HepG2 (cell line): Measurements from ENCODE around the gene KCTD13. TPM values are rescaled to one million over a fixed set of nuclear protein-coding genes. Genes with fewer than 3 reads are reported as not detected.

Source experiments
- ATAC-seq: fragments of 200-7000 bp; cut with Tn5 transposase; 3 replicates; pipeline ENCODE4 v1.9.1; 2020; ENCODE audit warnings: mild to moderate bottlenecking, moderate library complexity
- BruUV-seq: library from RNA; stranded (reverse); fragments of 400-500 nt; replicated peaks from 2 replicates; lab custom pipeline; 2021; lab: Mats Ljungman, UMichigan
- CTCF ChIA-PET: fragments of 300-600 bp; formaldehyde crosslinking; extraction: SDS; loops from one replicate; lab custom pipeline; 2021; ENCODE audit warnings: low total read pairs, inconsistent platforms, low intra/inter-chr PET ratio; lab: Yijun Ruan, JAX
- POLR2A ChIA-PET: fragments of 350-600 bp; sonication (Branson Sonifier 250); formaldehyde crosslinking; loops from one replicate; lab custom pipeline; 2020; ENCODE audit warnings: antibody characterized with exemption, inconsistent platforms; lab: Yijun Ruan, JAX
- DNase-seq: peaks from one replicate; pipeline ENCODE4 v3.0.0-alpha.2; 2015; ENCODE audit warnings: low spot score
- FAIRE-seq: peaks from 3 replicates; lab custom pipeline; 2011; peaks lifted over from hg19 to GRCh38; lab: Jason Lieb, UNC
- H2AFZ ChIP-seq: one replicate; pipeline ENCODE4 v1.6.1; 2011; ENCODE audit warnings: low read length, inconsistent platforms
- H3K27ac ChIP-seq: fragments of 300-600 bp; 3 replicates; pipeline ENCODE4 v1.8.0; 2011; ENCODE audit warnings: mixed run types, mild to moderate bottlenecking, mixed read lengths, low read length, inconsistent platforms; ENCODE audit not compliant: insufficient read depth; ENCODE audit errors: extremely low read length
- H3K27me3 ChIP-seq, 2 experiments: fragments of 200-600 bp in 1 of 2; 2 replicates in 1 of 2; 3 replicates in 1 of 2; pipeline versions ENCODE4 v1.6.0 to v1.8.0; 2011; ENCODE audit warnings: low read length in 2 of 2, mild to moderate bottlenecking in 2 of 2, moderate library complexity in 2 of 2, inconsistent platforms in 1 of 2; ENCODE audit not compliant: insufficient read depth in 2 of 2, control insufficient read depth in 1 of 2
- H3K36me3 ChIP-seq, 2 experiments: fragments of 200-600 bp in 1 of 2; replicated peaks in 1 of 2; 2 replicates in 1 of 2; 3 replicates in 1 of 2; pipeline versions ENCODE4 v1.5.1 to v1.8.0; 2011; ENCODE audit warnings: low read length in 2 of 2, inconsistent platforms in 1 of 2; ENCODE audit not compliant: insufficient read depth in 2 of 2, control insufficient read depth in 1 of 2
- H3K4me1 ChIP-seq: 2 replicates; pipeline ENCODE4 v1.5.1; 2012; ENCODE audit warnings: low read length, inconsistent platforms; ENCODE audit not compliant: insufficient read depth
- H3K4me2 ChIP-seq: 2 replicates; pipeline ENCODE4 v1.6.0; 2011; ENCODE audit warnings: low read depth, low read length, inconsistent platforms
- H3K4me3 ChIP-seq, 3 experiments: fragments of 200-600 bp in 1 of 3; sonication (generic), shearing (Covaris generic) in 1 of 3; replicated peaks in 1 of 3; 2 replicates each; pipeline ENCODE4 v1.5.1; 2011 to 2016; ENCODE audit warnings: low read length in 3 of 3, inconsistent platforms in 2 of 3, low read depth in 2 of 3, mild to moderate bottlenecking in 2 of 3, control low read depth in 1 of 3, mixed read lengths in 1 of 3; ENCODE audit not compliant: insufficient read depth in 1 of 3
- H3K79me2 ChIP-seq: one replicate; pipeline ENCODE4 v1.6.1; 2011; ENCODE audit warnings: low read length, inconsistent platforms; ENCODE audit not compliant: insufficient read depth
- H3K9ac ChIP-seq: 2 replicates; pipeline ENCODE4 v1.6.0; 2011; ENCODE audit warnings: mild to moderate bottlenecking, low read depth, low read length, inconsistent platforms; ENCODE audit not compliant: insufficient read depth
- H3K9me3 ChIP-seq: 2 replicates; pipeline ENCODE4 v1.5.1; 2012; ENCODE audit warnings: mild to moderate bottlenecking, low read length
- H4K20me1 ChIP-seq: 2 replicates; pipeline ENCODE4 v1.6.0; 2011; ENCODE audit warnings: inconsistent platforms, mild to moderate bottlenecking, low read length, moderate library complexity; ENCODE audit not compliant: insufficient read depth
- AGO2 ChIP-seq: fragments of 200-400 bp; formaldehyde crosslinking; optimal IDR thresholded peaks from 2 replicates; pipeline ENCODE3; 2017; ENCODE audit warnings: mild to moderate bottlenecking, low read depth, low read length, moderate library complexity
- HCFC1 ChIP-seq: fragments of 150-350 bp; IDR thresholded peaks from 2 replicates; pipeline ENCODE4 v1.6.1; 2014; ENCODE audit warnings: low read depth, low read length
- KDM4B ChIP-seq: sonication (generic); formaldehyde crosslinking; IDR thresholded peaks from 2 replicates; pipeline ENCODE4 v1.4.0; 2020; ENCODE audit warnings: missing genetic modification reagents
- NCOA1 ChIP-seq: sonication (generic); formaldehyde crosslinking; IDR thresholded peaks from 2 replicates; pipeline ENCODE4 v1.9.0; 2021; ENCODE audit warnings: missing genetic modification reagents
- RBFOX2 ChIP-seq: fragments of 200-400 bp; formaldehyde crosslinking; IDR thresholded peaks from 2 replicates; pipeline ENCODE4 v1.6.1; 2017; ENCODE audit warnings: low read depth, mild to moderate bottlenecking, low read length
- RNF2 ChIP-seq: fragments of 450-650 bp; conservative IDR thresholded peaks from 2 replicates; pipeline ENCODE4 v1.6.1; 2016; ENCODE audit warnings: low read depth
- SMAD1 ChIP-seq: sonication (generic); formaldehyde crosslinking; IDR thresholded peaks from 2 replicates; pipeline ENCODE4 v1.4.0; 2020; ENCODE audit warnings: missing genetic modification reagents, low read depth, mild to moderate bottlenecking, borderline replicate concordance
- ZNF17 ChIP-seq: sonication (generic); formaldehyde crosslinking; IDR thresholded peaks from 2 replicates; pipeline ENCODE4 v1.5.0; 2020; ENCODE audit warnings: mild to moderate bottlenecking, missing genetic modification reagents
- ZNF224 ChIP-seq: sonication (generic); formaldehyde crosslinking; IDR thresholded peaks from 2 replicates; pipeline ENCODE4 v1.5.0; 2020; ENCODE audit warnings: mild to moderate bottlenecking, missing genetic modification reagents
- ZNF382 ChIP-seq: sonication (generic); formaldehyde crosslinking; IDR thresholded peaks from 2 replicates; pipeline ENCODE4 v1.5.0; 2020; ENCODE audit warnings: missing genetic modification reagents, mild to moderate bottlenecking, borderline replicate concordance
- WGBS: methylation state at CpG from one replicate; pipeline ENCODE4 v1.1.6; 2017; ENCODE audit warnings: low lambda C conversion rate; 5-methylcytosine and 5-hydroxymethylcytosine counted together
- in situ Hi-C: cut with HindIII; loops from 2 replicates; pipeline ENCODE4 v1.10.0; 2017; ENCODE audit warnings: low pct_unique_long_range_greater_than_20kb; ENCODE audit not compliant: extremely low pct_ligation_motif_present
- intact Hi-C: fragments of 100-400 bp; cut with micrococcal nuclease; formaldehyde crosslinking; loops from one replicate; pipeline ENCODE4 v1.10.0; 2022; ENCODE audit not compliant: unreplicated experiment
- polyA plus RNA-seq, 8 experiments: library from polyadenylated mRNA; depleted of rRNA in 3 of 8; stranded (reverse) in 7 of 8; unstranded in 1 of 8; fragments of >200 nt; fragmentation: Illumina TruSeq in 4 of 8; extraction: Trizol in 4 of 8; gene quantifications; 2 replicates each; pipeline versions ENCODE4 v1.2.1 to v1.2.3, GENCODE V29; 2011 to 2016; ENCODE audit warnings: low read depth in 4 of 8, missing spikeins in 1 of 8, mixed read lengths in 1 of 8; ENCODE audit not compliant: insufficient read depth in 1 of 8
- total RNA-seq, 5 experiments: library from RNA; depleted of rRNA; stranded (reverse); fragments of >200 nt; fragmentation: Illumina TruSeq; extraction: Trizol; gene quantifications; 2 replicates each; pipeline ENCODE4 v1.2.3, GENCODE V29; 2016; ENCODE audit warnings: low read depth in 1 of 5
- TF ChIP-seq, protein P1 (sequence below): sonication (generic); formaldehyde crosslinking; conservative IDR thresholded peaks from 2 replicates; pipeline ENCODE4 v1.8.1; 2023; ENCODE audit warnings: missing genetic modification reagents
- TF ChIP-seq, protein P2 (sequence below): sonication (generic); formaldehyde crosslinking; IDR thresholded peaks from 2 replicates; pipeline ENCODE4 v1.4.0; 2020; ENCODE audit warnings: missing genetic modification reagents

KCTD13 gene
- total and polyA plus RNA-seq, 2 of the 13 experiments (the other 11 are each of a cell fraction or from before 2014, with no cell fraction given): 6.3 to 14.7 TPM

DNA sequence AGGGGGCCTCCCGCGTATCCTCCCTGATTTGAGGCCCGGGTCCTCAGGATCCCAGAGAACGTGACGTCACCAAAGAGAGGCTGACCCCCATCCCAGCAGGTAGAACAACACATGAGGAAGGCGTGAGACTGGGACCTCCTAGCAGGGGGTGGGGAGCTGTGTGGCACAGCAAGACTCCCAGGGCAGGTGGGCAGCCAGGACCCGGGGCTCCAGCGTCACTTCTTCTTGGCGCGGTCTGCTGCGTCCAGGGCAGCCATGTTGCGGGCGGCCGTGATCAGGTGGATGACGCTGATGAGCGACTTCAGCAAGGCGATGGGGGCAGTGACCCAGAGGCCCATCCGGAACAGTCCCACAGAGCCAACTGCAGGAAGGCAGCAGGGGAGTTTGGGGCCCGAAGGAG lies 67.1 kb downstream of the KCTD13 start:
- intact Hi-C loops: no loop called here
- Histone ChIP-seq H3K9ac (no peak overlapping the region), H2AFZ (no peak overlapping the region), H3K4me3 (no peak overlapping the region), H3K9me3 (no peaks in the 10 kb centered on the region), H3K4me2 (no peak overlapping the region), H3K27me3 (no peaks in the 10 kb centered on the region; a peak in 1 of 5 replicates), H4K20me1 (no peaks in the 10 kb centered on the region; the same call in 1 of the 2 replicates), H3K36me3 (peaks cover 6 to 13% of the 10 kb centered on the region in 2 experiments; a peak in 4 of 5 replicates), H3K79me2 (peaks cover 13% of the 10 kb centered on the region), H3K27ac (no peak overlapping the region), H3K4me1 (peaks cover 21% of the 10 kb centered on the region)
- 96% methylated on average over 19 of the region's 19 CpGs for WGBS
- POLR2A ChIA-PET: interaction anchor here (2.9 kb wide), 1 partner anchor 43 kb away, joined by 6 read pairs; the partner anchor contains the start of gene PAGR1
- ATAC-seq: no peak
- peak; percentile 43 for TF ChIP-seq AGO2
- TF ChIP-seq RBFOX2: 0 out of 2 replicates have a peak, but pooled peaks have one; percentile 49
- no peak for TF ChIP-seq KDM4B (CRISPR knock-in tag)
- TF ChIP-seq, protein P1, sequence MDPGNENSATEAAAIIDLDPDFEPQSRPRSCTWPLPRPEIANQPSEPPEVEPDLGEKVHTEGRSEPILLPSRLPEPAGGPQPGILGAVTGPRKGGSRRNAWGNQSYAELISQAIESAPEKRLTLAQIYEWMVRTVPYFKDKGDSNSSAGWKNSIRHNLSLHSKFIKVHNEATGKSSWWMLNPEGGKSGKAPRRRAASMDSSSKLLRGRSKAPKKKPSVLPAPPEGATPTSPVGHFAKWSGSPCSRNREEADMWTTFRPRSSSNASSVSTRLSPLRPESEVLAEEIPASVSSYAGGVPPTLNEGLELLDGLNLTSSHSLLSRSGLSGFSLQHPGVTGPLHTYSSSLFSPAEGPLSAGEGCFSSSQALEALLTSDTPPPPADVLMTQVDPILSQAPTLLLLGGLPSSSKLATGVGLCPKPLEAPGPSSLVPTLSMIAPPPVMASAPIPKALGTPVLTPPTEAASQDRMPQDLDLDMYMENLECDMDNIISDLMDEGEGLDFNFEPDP (CRISPR knock-in tag): 0 out of 2 replicates have a peak, but pooled peaks have one; percentile 52
- no peak for DNase-seq
- CTCF ChIA-PET: no interaction called here
- no peak for FAIRE-seq
- no TSS peak for BruUV-seq
- in situ Hi-C loops: no loop called here

DNA sequence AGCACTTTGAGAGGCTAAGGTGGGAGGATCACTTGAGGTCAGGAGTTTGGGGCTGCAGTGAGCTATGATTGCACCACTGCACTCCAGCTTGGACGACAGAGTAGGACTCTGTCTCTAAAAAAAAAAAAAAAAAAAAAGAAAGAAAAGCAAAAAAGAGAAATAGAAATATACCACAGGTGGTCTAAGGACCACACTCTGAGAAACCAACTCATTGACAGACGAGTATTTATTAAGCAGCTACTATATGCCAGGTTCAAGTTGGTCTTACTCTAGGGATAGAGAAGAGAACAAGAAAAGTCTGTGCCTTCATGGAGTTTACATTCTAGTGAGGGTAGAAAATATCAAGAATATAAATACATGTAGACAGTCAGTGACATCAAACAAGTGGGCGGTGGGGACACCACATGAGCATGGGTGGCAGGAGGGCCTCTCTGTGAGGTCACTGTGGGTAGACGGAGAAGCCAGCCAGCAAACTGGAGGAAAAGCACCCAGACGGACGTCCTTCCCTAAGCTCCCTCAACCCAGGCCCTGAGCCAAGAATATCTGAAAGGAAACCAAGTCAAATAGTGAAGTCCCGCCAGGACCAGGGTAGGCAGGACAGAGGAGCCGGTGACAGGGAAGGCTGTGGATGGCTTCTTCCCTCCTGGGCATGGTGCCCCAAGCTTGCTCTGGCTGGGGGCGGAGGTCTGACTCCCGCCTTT lies 67.7 kb downstream of the KCTD13 start:
- Histone ChIP-seq H2AFZ (no peak overlapping the region), H3K4me1 (peaks cover 16% of the 10 kb centered on the region), H3K79me2 (peaks cover 13% of the 10 kb centered on the region), H3K36me3 (peaks cover 6 to 13% of the 10 kb centered on the region in 2 experiments; a peak in 4 of 5 replicates), H3K4me3 (no peak overlapping the region), H3K27ac (no peak overlapping the region), H3K27me3 (no peaks in the 10 kb centered on the region; a peak in 1 of 5 replicates), H4K20me1 (no peaks in the 10 kb centered on the region; the same call in 1 of the 2 replicates), H3K4me2 (no peak overlapping the region), H3K9me3 (no peaks in the 10 kb centered on the region), H3K9ac (no peak overlapping the region)
- FAIRE-seq (no peak), DNase-seq (no peak), ATAC-seq (no peak)
- POLR2A ChIA-PET: interaction anchor here (0.6 to 2.9 kb wide), 5 partner anchors 10 to 51 kb away, joined by 3 to 6 read pairs (median 6); partner anchors contain the start of gene PAGR1
- WGBS: 93% methylated on average over 10 of the region's 10 CpGs
- intact Hi-C loops (no loop called here), in situ Hi-C loops (no loop called here)
- BruUV-seq: no TSS peak
- CTCF ChIA-PET: no interaction called here
- TF ChIP-seq SMAD1 (CRISPR knock-in tag): no peak
- TF ChIP-seq ZNF224: no peak
- TF ChIP-seq ZNF382 (CRISPR knock-in tag): no peak
- TF ChIP-seq NCOA1: no peak
- TF ChIP-seq, protein P2, sequence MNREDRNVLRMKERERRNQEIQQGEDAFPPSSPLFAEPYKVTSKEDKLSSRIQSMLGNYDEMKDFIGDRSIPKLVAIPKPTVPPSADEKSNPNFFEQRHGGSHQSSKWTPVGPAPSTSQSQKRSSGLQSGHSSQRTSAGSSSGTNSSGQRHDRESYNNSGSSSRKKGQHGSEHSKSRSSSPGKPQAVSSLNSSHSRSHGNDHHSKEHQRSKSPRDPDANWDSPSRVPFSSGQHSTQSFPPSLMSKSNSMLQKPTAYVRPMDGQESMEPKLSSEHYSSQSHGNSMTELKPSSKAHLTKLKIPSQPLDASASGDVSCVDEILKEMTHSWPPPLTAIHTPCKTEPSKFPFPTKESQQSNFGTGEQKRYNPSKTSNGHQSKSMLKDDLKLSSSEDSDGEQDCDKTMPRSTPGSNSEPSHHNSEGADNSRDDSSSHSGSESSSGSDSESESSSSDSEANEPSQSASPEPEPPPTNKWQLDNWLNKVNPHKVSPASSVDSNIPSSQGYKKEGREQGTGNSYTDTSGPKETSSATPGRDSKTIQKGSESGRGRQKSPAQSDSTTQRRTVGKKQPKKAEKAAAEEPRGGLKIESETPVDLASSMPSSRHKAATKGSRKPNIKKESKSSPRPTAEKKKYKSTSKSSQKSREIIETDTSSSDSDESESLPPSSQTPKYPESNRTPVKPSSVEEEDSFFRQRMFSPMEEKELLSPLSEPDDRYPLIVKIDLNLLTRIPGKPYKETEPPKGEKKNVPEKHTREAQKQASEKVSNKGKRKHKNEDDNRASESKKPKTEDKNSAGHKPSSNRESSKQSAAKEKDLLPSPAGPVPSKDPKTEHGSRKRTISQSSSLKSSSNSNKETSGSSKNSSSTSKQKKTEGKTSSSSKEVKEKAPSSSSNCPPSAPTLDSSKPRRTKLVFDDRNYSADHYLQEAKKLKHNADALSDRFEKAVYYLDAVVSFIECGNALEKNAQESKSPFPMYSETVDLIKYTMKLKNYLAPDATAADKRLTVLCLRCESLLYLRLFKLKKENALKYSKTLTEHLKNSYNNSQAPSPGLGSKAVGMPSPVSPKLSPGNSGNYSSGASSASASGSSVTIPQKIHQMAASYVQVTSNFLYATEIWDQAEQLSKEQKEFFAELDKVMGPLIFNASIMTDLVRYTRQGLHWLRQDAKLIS (CRISPR knock-in tag): no peak
- TF ChIP-seq ZNF17 (CRISPR knock-in tag): no peak
- no peak for TF ChIP-seq HCFC1
- no peak for TF ChIP-seq RNF2
